GM18519 (cell line): Measurements from ENCODE around the gene TSHZ3.

Source experiments
- ATAC-seq: cut with Tn5 transposase; IDR thresholded peaks from one replicate; pipeline ENCODE4 v1.9.1; 2021; ENCODE audit warnings: mild to moderate bottlenecking, moderate library complexity; ENCODE audit not compliant: unreplicated experiment, low FRiP score

The TSHZ3 gene

GRCh38 chr19:31268751-31269383 is 80.4 kb downstream of the TSHZ3 start:
- ATAC-seq = no peak

DNA sequence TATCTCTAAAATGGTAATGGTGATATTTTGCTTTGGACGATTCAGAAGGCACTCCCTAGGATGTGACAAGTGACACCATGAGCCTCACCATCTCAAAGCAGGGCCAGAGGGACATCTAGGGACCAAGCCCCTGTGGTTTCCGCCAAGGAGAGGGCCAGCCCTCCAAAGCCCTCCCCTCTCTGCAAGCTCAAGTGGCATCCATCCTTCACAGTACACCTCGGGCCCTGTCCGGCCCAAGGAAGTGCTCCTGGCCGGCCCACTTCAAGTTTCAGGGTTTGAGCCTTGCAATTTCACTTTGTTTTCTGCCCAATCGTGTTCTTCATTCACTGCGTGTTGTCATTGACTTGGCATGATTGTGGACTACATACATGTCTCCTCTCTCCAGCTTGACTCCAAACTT is 82.5 kb downstream of the TSHZ3 start:
- ATAC-seq = no peak

GRCh38 chr19:31266196-31266595 is 83.0 kb downstream of the TSHZ3 start:
- no peak for ATAC-seq

GRCh38 chr19:31264041-31264778 is 85.0 kb downstream of the TSHZ3 start:
- ATAC-seq = no peak

GRCh38 chr19:31263328-31263727 is 85.9 kb downstream of the TSHZ3 start:
- no peak for ATAC-seq

DNA sequence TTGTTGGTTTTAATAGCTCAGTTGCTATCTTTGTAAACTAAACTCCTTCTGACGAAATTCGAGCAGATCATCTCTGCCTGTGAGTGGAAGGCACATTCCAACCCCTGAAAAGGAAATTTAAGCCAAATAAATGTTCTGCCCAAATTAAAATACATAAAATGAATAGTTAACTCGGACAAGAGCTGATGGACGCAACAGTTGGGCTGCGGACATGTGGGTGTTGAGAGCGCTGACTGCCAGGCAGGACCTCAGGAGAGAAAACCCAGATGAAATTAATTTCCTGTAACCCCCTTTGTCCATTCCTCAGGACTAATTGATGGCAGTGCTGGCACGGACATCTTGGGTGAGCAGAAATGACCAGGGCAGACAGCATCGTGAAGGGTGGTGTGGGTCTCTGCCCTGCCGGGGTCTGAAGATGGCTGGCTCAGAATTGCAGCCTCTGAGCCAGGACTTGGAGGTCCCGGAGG is 86.5 kb downstream of the TSHZ3 start:
- ATAC-seq = no peak

DNA sequence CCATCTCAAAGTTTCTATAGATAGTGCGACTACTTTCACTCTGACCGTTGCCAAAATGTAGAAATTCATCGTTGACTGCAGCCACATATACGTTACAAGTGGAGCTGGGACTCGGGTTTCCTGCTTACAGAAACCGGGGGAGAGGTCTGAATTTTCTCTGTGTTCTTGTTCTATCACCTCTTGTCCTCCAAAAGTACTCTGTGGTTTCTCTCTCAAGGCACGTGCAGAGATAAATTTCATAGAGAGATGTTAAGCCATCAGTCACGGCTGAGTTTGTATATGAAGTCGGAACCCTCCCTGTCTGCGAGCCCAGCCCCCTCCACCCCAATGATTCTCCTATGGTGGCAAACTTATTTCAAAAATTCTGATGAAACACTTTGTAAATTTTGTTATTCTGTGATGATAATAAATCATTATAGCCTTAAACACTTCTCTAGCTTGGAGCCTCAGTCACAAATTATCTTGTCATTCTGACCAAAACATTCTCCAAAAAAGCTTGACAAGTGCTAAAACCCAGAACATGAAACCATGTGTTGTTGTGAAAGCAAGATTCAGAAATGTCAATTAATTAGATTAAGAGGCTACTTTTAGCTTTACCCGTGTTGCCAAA is 87.5 kb downstream of the TSHZ3 start:
- no peak for ATAC-seq

DNA sequence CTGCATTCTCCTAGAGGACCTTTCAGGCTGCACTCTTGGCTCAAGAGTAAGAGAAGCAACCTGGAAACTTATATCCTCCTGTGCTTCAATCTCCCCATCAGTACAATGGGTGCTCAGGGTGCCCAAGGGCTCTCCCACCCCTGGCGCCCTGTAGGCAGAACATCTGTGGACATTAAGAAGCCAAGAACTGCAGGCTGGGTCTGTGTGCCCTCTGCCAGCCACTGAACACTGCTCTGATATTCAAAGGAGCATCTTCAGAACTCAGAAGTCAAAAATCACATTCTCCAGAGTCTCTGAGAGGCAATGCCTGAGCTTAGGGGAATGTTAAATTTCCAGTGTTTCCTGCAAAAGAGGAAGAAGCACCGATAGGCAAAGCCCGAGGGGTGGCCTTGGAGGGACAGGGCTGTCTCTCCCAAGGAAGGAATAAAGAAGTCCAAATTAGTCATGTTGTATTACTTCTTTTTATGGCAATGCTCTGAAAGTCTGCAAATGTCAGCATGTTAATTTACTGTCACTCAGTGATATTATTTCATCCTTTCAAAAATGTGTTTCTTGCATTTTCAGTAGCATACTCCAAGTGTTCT is 88.1 kb downstream of the TSHZ3 start:
- ATAC-seq = no peak

- no peak for ATAC-seq
Measured at GRCh38 chr19:31260171-31260933, 88.9 kb downstream of the TSHZ3 start.

GRCh38 chr19:31258211-31259052 is 90.8 kb downstream of the TSHZ3 start:
- no peak for ATAC-seq

DNA sequence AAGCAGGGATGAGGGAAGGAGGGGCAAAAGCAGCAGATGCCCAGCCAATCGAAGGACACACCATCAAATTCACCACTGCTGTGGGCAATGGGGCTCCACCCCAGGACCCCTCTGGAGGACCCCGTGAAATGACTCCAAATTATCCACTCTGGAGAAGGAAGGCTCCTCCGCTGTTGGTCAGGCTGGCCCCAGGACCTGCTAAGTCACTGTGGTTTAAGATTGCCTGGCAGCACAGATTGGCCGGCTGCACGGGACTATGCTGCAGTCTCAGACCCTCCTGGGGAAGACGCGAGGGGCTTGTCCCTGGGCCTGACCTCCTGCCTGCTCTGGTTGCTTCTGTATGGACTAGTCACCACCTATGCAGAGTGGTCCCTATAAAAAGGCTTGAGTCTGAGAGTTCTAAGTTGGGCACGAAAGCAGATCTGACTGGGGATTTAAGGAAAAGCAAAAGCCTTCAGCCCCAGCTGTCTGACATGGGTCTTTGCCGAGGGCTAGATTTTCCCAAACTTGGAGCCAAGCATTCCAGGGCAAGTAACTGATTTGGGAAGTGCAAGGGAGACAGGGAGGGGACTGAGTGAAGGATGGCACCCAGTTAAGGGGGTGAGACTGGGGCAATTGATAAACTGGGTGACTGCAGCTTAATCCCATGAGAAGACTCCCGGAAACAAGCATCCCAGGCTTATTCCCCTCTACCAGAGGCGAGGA is 91.7 kb downstream of the TSHZ3 start:
- no peak for ATAC-seq

GRCh38 chr19:31257025-31257424 is 92.2 kb downstream of the TSHZ3 start:
- no peak for ATAC-seq

- no peak for ATAC-seq
Measured at GRCh38 chr19:31256593-31256960, 92.7 kb downstream of the TSHZ3 start.

DNA sequence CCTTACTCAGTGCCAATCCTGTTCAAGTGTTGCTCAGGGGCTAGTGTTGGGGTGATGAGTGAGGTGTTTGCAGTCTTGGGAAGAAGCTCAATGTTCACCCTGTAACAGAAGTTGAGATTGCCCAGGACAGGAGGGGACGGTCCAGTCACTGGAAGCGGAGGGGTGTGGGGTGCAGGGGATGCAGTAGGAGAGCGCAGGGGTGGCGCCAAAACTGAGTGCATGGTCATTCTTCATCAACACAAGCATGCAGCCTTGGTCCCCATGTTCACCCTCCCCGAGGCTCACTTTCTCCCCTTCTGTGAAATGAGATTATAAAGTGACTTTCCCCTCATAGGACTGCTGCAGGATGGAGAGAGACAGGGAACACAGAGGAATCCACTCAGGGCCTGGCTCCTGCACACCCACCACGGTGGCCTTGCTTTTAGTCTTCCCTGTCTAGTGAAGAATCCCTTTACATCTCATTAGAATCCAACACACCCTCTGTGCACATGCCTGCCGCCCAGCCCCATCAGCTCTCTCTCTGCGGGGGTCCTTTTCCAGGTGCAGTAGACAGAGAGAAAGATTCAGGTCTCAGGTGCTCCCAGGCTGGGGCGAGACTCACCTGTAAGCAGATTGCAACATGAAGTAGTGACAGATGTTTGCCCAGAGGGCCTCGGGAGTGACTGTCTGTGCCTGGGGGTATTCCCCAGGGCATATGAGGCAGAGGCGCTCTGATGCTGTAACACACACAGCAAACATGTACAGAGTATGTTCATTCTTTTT is 93.2 kb downstream of the TSHZ3 start:
- no peak for ATAC-seq

GRCh38 chr19:31255174-31255799 is 93.9 kb downstream of the TSHZ3 start:
- no peak for ATAC-seq

GRCh38 chr19:31254611-31255010 is 94.6 kb downstream of the TSHZ3 start:
- no peak for ATAC-seq

DNA sequence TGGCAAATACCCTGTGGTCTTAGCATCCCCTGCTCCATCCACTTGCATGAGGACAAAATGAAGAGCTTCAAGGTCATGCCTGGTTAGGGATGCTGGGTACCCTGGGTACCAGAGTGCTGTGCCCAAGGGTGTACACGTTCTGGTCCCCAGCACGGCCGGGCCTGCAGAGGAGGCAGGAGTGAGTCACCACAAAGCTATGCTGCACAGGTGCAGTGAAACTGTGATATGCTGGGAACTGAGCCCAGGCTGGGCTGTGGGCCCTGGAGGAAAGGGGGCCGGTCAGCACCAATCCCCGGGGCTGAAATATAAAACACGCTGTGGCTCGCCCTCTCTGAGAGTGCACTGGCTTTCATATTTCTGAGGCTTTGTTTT is 95.1 kb downstream of the TSHZ3 start:
- no peak for ATAC-seq

DNA sequence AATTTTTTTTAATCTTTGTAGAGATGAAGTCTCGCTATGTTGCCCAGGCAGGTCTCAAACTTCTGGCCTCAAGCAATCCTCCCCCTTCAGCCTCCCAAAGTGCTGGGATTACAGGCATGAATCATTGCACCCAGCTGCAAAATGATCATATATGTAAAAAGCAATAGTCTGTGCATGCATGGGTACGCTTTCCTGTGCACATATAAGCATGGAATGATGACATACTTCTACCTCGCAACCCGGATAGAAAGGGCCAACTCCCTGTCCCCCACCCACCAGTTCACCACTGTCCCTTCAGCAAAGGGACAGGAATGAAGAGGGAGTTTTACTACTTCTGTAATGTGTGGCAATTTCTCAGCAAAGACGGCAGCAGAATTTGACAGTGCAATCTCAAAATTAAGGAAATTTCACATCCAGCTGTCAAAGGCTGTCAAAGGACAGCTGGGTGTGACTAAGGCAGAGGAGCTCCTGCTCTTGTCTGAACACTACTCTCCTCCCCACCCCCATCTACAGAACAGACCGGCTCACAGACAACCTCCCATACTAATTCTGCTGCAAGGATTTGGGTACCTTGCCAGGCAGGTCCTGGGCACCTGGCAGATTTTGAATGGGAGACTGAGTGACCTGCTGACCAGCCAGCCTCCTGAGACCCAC is 95.6 kb downstream of the TSHZ3 start:
- ATAC-seq = no peak
